DOHH2 (cell line): Measurements from ENCODE around the gene IL17F.

Experiments used
- EZH2phosphoT487 ChIP-seq: fragments of 200-600 bp; sonication (generic); IDR thresholded peaks from 2 replicates; pipeline ENCODE4 v1.6.1; 2017; ENCODE audit warnings: borderline replicate concordance, mild to moderate bottlenecking, antibody characterized with exemption, low read length, moderate library complexity, mixed read lengths
- TF ChIP-seq, protein P1 (sequence below): fragments of 200-600 bp; sonication (generic); IDR thresholded peaks from one replicate; pipeline ENCODE4 v1.5.1; 2014; ENCODE audit warnings: antibody characterized with exemption, mild to moderate bottlenecking, low read depth, low read length; ENCODE audit not compliant: poor library complexity, severe bottlenecking

DNA sequence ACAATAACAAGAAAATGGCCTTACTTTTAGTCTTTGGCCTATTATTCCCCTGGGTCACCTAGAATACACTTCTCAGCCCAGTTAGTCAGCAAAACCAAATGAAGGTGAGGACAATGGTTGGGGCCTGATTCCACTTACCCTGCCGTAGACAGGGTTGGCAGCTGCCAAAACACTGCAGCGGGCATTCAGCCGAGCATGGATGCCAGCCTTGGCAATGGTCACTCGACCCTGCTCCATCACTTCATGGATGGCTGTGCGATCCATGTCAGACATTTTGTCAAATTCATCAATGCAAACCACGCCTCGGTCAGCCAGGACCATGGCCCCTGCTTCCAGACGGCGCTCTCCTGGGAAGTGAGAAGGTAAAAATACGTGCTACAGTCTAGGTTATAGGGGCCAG is 31.8 kb upstream of the IL17F start:
- TF ChIP-seq, protein P1, sequence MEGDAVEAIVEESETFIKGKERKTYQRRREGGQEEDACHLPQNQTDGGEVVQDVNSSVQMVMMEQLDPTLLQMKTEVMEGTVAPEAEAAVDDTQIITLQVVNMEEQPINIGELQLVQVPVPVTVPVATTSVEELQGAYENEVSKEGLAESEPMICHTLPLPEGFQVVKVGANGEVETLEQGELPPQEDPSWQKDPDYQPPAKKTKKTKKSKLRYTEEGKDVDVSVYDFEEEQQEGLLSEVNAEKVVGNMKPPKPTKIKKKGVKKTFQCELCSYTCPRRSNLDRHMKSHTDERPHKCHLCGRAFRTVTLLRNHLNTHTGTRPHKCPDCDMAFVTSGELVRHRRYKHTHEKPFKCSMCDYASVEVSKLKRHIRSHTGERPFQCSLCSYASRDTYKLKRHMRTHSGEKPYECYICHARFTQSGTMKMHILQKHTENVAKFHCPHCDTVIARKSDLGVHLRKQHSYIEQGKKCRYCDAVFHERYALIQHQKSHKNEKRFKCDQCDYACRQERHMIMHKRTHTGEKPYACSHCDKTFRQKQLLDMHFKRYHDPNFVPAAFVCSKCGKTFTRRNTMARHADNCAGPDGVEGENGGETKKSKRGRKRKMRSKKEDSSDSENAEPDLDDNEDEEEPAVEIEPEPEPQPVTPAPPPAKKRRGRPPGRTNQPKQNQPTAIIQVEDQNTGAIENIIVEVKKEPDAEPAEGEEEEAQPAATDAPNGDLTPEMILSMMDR, result no peak
- TF ChIP-seq EZH2phosphoT487, result no peak
